ENCODE data around the gene RTTN. TPM values are rescaled to one million over a fixed set of nuclear protein-coding genes. Genes with fewer than 3 reads are reported as not detected.

RTTN gene
- total RNA-seq, 3 donors from 2014 or later: 13.0 to 15.3 (median 15.2) TPM

- peak; percentile 38 for ATAC-seq
- peak in 1 of 3 donors; percentile 7 for DNase-seq
- intact Hi-C loops (cut with DNase I, micrococcal nuclease): no loop called here
- Histone ChIP-seq H3K9me3 (no peaks in the 10 kb centered on the region), H3K4me1 (ENCODE audit: low read depth) (no peaks in the 10 kb centered on the region), H3K4me3 (no peak overlapping the region), H3K36me3 (ENCODE audit: low read depth) (no peaks in the 10 kb centered on the region)
- TF ChIP-seq CTCF (IDR thresholded peaks at IDR 0.05): no peak
These were observed 208.3 kb downstream of the RTTN start for GRCh38 chr18:69996951-69997798.

DNA sequence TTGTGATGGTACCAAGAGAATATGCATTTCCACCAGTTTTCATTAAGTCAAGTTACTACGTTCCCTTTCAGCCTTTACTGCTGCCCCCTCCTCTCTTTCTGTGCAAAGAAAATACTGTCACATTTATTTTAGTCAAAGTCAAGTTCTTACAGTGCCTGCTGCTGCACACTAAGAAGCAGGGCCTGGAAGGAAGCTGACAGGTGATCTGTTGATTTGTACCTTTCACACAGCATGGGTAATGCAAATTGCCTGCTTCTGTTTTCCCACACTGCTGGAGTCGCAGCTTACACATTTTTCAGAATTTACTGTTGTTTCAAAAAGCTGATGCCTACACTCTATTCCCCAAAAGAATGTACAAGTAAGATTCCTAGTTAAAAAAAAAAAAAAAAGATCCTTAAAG lies 209.1 kb downstream of the RTTN start:
- intact Hi-C loops (cut with DNase I, micrococcal nuclease): no loop called here
- no peaks in the 10 kb centered on the region for H3K9me3 ChIP-seq
- no peaks in the 10 kb centered on the region for H3K4me1 ChIP-seq (ENCODE audit: low read depth)
- H3K36me3 ChIP-seq (ENCODE audit: low read depth): no peaks in the 10 kb centered on the region
- TF ChIP-seq CTCF (IDR thresholded peaks at IDR 0.05): no peak
- no peak overlapping the region for H3K4me3 ChIP-seq
- DNase-seq (no peak), ATAC-seq (no peak)

- no peak for TF ChIP-seq CTCF (IDR thresholded peaks at IDR 0.05)
These were observed 209.7 kb downstream of the RTTN start for GRCh38 chr18:69995774-69996173.

DNA sequence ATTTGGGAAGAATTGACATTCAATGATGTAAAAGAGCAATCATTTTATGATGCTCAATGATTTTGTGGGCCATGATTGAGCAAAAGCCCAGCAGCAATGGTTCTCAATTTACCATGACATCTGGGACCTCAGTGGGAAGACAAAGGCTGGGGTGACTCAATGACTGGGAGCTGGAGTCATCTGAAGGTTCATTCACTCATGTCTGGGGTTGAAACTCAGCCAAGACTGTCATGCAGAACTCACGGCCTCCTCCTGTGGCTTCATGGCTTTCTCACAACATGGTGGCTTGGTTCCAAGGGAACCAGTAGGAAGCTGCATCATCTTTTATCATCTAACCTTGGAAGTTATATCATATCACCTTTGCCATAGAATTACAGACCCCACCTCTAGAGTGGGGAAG lies 212.7 kb downstream of the RTTN start:
- no peak for ATAC-seq
- no peak for TF ChIP-seq CTCF (IDR thresholded peaks at IDR 0.05)

More at GRCh38 chr18:69995774-69996173, 209.7 kb downstream of the RTTN start:
- ATAC-seq (no peak), DNase-seq (no peak)
- H3K4me1 ChIP-seq (ENCODE audit: low read depth): no peaks in the 10 kb centered on the region
- no peak overlapping the region for H3K4me3 ChIP-seq
- H3K36me3 ChIP-seq (ENCODE audit: low read depth): no peaks in the 10 kb centered on the region
- H3K9me3 ChIP-seq: no peaks in the 10 kb centered on the region
- intact Hi-C loops (cut with DNase I, micrococcal nuclease): no loop called here

DNA sequence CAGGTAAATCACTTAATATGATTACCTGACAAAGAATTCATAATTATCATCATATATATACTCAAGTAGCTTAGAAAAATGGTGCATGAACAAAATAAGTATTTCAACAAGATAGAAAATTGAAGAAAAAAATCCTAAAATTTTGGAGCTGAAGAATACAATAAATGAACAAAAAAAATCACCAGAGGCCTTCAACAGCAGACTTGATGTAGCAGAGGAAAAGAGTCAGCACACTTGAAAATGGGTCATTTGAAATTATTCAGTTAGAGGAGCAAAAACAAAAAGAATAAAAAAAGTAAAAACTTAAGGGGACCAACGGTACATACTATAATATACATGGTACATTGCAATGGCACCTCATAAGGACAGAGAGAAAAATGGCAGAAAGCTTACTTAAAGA lies 217.6 kb downstream of the RTTN start:
- H3K9me3 ChIP-seq: no peaks in the 10 kb centered on the region
- ATAC-seq: no peak
- TF ChIP-seq CTCF (IDR thresholded peaks at IDR 0.05): no peak
- H3K4me1 ChIP-seq (ENCODE audit: low read depth): no peaks in the 10 kb centered on the region
- no peak for DNase-seq
- intact Hi-C loops (cut with DNase I, micrococcal nuclease): no loop called here
- H3K4me3 ChIP-seq: no peak overlapping the region
- H3K36me3 ChIP-seq (ENCODE audit: low read depth): no peaks in the 10 kb centered on the region

More for the DNA sequence above, 212.7 kb downstream of the RTTN start:
- intact Hi-C loops (cut with DNase I, micrococcal nuclease): no loop called here
- Histone ChIP-seq H3K4me1 (ENCODE audit: low read depth) (no peaks in the 10 kb centered on the region), H3K9me3 (no peaks in the 10 kb centered on the region), H3K36me3 (ENCODE audit: low read depth) (no peaks in the 10 kb centered on the region), H3K4me3 (no peak overlapping the region)
- DNase-seq: no peak
